Spleen (tissue), 11 donors: ENCODE measurements around the gene ZNF333. TPM values are rescaled to one million over a fixed set of nuclear protein-coding genes. Genes with fewer than 3 reads are reported as not detected.
A peak's percentile ranks its signal among the peaks of the same experiment; 100 is the strongest.

Experiments used
- DNase-seq: peaks from one replicate; pipeline ENCODE4 v3.0.0-alpha.2; 2020
- H3K27ac ChIP-seq, 8 donors: fragments of 200-600 bp; sonication (generic) in 7 of 8; 1 replicate in 4 of 8; 2 replicates in 4 of 8; pipeline versions ENCODE4 v1.5.0 to v1.8.0; 2016 to 2021; ENCODE audit warnings: inconsistent platforms in 4 of 8, mild to moderate bottlenecking in 4 of 8, moderate library complexity in 1 of 8
- H3K27me3 ChIP-seq, 7 donors: fragments of 200-600 bp; sonication (generic) in 6 of 7; replicated peaks in 1 of 7; 1 replicate in 4 of 7; 2 replicates in 3 of 7; pipeline versions ENCODE4 v1.5.0 to v1.8.0; 2016 to 2021; ENCODE audit warnings: inconsistent platforms in 3 of 7, mild to moderate bottlenecking in 1 of 7
- H3K36me3 ChIP-seq, 6 donors: fragments of 200-600 bp; sonication (generic) in 5 of 6; 1 replicate in 4 of 6; 2 replicates in 2 of 6; pipeline versions ENCODE4 v1.5.0 to v1.8.0; 2016 to 2021; ENCODE audit warnings: inconsistent platforms in 2 of 6
- H3K4me1 ChIP-seq, 6 donors: fragments of 200-600 bp; sonication (generic) in 5 of 6; 1 replicate in 3 of 6; 2 replicates in 3 of 6; pipeline versions ENCODE4 v1.5.0 to v1.8.0; 2016 to 2021; ENCODE audit warnings: inconsistent platforms in 3 of 6
- H3K4me3 ChIP-seq, 8 donors: fragments of 200-600 bp; sonication (generic) in 7 of 8; 1 replicate in 4 of 8; 2 replicates in 4 of 8; pipeline versions ENCODE4 v1.5.0 to v1.8.0; 2016 to 2021; ENCODE audit warnings: inconsistent platforms in 4 of 8, mild to moderate bottlenecking in 4 of 8, moderate library complexity in 2 of 8
- H3K9me3 ChIP-seq, 8 donors: fragments of 200-600 bp; sonication (generic) in 7 of 8; 1 replicate in 4 of 8; 2 replicates in 4 of 8; pipeline versions ENCODE4 v1.5.0 to v1.8.0; 2016 to 2021; ENCODE audit warnings: inconsistent platforms in 4 of 8
- POLR2A ChIP-seq, 3 donors: fragments of 450-650 bp; IDR thresholded peaks; one replicate each; pipeline ENCODE4 v1.5.1; 2017; ENCODE audit warnings: antibody characterized with exemption in 3 of 3, mild to moderate bottlenecking in 1 of 3
- POLR2AphosphoS5 ChIP-seq, 3 donors: sonication (generic); formaldehyde crosslinking; IDR thresholded peaks; one replicate each; pipeline ENCODE4 v1.5.1; 2017; ENCODE audit warnings: antibody characterized with exemption in 3 of 3
- WGBS, 5 donors: extraction: QIAGEN DNeasy Blood & Tissue Kit in 3 of 5; methylation state at CpG; one replicate each; pipeline versions ENCODE4 v1.1.5 to v1.1.7; 2013 to 2018; 5-methylcytosine and 5-hydroxymethylcytosine counted together
- intact Hi-C: fragments of 100-400 bp; cut with DNase I; formaldehyde crosslinking; loops from one replicate; pipeline ENCODE4 v1.15.0; 2023; ENCODE audit warnings: low total_unique reads
- polyA plus RNA-seq, 3 donors: library from polyadenylated mRNA; stranded (reverse); fragments of 200-250 nt; gene quantifications; one replicate each; pipeline ENCODE4 v1.2.1, GENCODE V29; 2013
- total RNA-seq, 7 donors: library from RNA; depleted of rRNA in 3 of 7; stranded (reverse); fragments of >200 nt in 3 of 7; fragmentation: NEBNext Ultra II Directional in 4 of 7; extraction: Animal tissue kit (Norgen Biotek cat#: 25700) in 4 of 7; gene quantifications; one replicate each; pipeline versions ENCODE4 v1.1.0 to v1.2.1, GENCODE V29; 2016 to 2021
- TF ChIP-seq, protein P1 (sequence below), 11 experiments: fragments of 200-600 bp in 7 of 11; fragments of 450-650 bp in 4 of 11; sonication (generic) in 4 of 11; IDR thresholded peaks in 8 of 11; conservative IDR thresholded peaks in 3 of 11; 1 replicate in 7 of 11; 2 replicates in 4 of 11; pipeline versions ENCODE4 v1.4.0 to v1.8.0; 2016 to 2021; ENCODE audit warnings: antibody characterized with exemption in 11 of 11, inconsistent platforms in 4 of 11, mild to moderate bottlenecking in 1 of 11
- donor health status: healthy with polysubstance abuse.
- donor health status: DM: no; HTN: no; CAD: no; lungs with moderate emphysema.
- donor health status: DM: no; HTN: no; CAD: no.
- donor health status: Bipolar disorder and iron deficiency.
- donor health status: healthy.
- donor health status: DM: no; HTN: no; CAD: no.
- donor health status: DM: yes; HTN: yes; CAD: no.

The ZNF333 gene
- total and polyA plus RNA-seq, 10 donors: 7.7 to 43.5 (median 30.8) TPM

DNA sequence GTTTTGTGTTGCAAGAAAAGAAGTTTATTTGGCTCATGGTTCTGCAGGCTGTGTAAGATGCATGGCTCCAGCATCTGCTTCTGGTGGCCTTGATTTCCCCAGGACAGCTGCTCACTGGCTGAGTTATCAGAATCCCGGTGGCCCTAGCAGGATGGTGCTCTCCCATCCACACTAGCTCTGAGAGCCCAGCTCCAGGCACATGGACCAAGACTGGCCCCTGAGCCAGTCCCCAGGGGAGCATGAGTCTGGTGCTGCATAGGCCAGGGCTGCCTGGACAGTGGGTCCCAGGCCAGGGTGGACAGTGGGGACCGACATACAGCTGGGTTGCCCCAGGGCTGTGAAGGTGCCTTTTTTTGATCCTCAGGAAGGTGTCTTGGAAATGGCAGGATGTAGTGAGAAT is 78.2 kb downstream of the ZNF333 start:
- WGBS, 5 donors: 83 to 95% (median 85%) methylated on average over 2 of the region's 2 CpGs
- Histone ChIP-seq H3K36me3 (peaks cover 0 to 100% (median 8%) of the 10 kb centered on the region in 6 donors), H3K27ac (no peak overlapping the region), H3K4me3 (no peak overlapping the region), H3K4me1 (peaks cover 0 to 20% (median 2%) of the 10 kb centered on the region in 6 donors), H3K27me3 (peaks cover 0 to 18% (median 0%) of the 10 kb centered on the region in 7 donors), H3K9me3 (no peaks in the 10 kb centered on the region)
- intact Hi-C loops: no loop called here
- peak; percentile 66 for DNase-seq
- no peak for TF ChIP-seq POLR2A (IDR thresholded peaks at IDR 0.05)
- TF ChIP-seq POLR2AphosphoS5 (IDR thresholded peaks at IDR 0.05): peak in 1 of 3 donors; percentile 59
- TF ChIP-seq, protein P1, sequence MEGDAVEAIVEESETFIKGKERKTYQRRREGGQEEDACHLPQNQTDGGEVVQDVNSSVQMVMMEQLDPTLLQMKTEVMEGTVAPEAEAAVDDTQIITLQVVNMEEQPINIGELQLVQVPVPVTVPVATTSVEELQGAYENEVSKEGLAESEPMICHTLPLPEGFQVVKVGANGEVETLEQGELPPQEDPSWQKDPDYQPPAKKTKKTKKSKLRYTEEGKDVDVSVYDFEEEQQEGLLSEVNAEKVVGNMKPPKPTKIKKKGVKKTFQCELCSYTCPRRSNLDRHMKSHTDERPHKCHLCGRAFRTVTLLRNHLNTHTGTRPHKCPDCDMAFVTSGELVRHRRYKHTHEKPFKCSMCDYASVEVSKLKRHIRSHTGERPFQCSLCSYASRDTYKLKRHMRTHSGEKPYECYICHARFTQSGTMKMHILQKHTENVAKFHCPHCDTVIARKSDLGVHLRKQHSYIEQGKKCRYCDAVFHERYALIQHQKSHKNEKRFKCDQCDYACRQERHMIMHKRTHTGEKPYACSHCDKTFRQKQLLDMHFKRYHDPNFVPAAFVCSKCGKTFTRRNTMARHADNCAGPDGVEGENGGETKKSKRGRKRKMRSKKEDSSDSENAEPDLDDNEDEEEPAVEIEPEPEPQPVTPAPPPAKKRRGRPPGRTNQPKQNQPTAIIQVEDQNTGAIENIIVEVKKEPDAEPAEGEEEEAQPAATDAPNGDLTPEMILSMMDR (IDR thresholded peaks at IDR 0.05 in 8 of 11, conservative IDR thresholded peaks at IDR 0.05 in 3 of 11): no peak

DNA sequence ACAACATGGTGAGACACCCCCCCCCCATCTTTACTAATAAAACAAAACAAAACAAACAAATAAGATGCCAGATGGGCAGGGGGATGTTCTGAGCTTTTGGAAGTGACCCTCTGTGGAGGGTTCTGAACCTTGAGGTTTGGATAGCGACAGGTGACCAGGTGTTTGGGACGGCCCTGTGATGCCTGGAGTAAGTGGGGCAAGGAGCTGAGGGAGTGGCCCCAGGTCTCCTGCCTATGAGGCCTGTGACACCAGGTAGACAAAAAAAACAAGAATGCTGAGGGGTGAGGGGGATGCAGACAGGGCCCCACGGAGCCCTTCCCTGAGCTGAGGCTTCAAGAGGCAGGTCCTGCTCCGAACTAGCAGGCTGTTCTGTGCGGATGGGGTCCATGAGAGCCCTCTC is 79.4 kb downstream of the ZNF333 start:
- peaks cover 0 to 24% (median 2%) of the 10 kb centered on the region in 6 donors for H3K4me1 ChIP-seq
- peak; percentile 38 for DNase-seq
- H3K9me3 ChIP-seq: no peaks in the 10 kb centered on the region
- WGBS, 5 donors: 78 to 94% (median 89%) methylated on average over 5 of the region's 5 CpGs
- H3K4me3 ChIP-seq: no peak overlapping the region
- peaks cover 0 to 98% (median 7%) of the 10 kb centered on the region in 6 donors for H3K36me3 ChIP-seq
- H3K27me3 ChIP-seq: peaks cover 0 to 17% (median 0%) of the 10 kb centered on the region in 7 donors
- H3K27ac ChIP-seq: no peak overlapping the region
- intact Hi-C loops: no loop called here
- peak in 1 of 3 donors; percentile 13 for TF ChIP-seq POLR2AphosphoS5 (IDR thresholded peaks at IDR 0.05)
- TF ChIP-seq, protein P1 (IDR thresholded peaks at IDR 0.05 in 8 of 11, conservative IDR thresholded peaks at IDR 0.05 in 3 of 11): no peak

DNA sequence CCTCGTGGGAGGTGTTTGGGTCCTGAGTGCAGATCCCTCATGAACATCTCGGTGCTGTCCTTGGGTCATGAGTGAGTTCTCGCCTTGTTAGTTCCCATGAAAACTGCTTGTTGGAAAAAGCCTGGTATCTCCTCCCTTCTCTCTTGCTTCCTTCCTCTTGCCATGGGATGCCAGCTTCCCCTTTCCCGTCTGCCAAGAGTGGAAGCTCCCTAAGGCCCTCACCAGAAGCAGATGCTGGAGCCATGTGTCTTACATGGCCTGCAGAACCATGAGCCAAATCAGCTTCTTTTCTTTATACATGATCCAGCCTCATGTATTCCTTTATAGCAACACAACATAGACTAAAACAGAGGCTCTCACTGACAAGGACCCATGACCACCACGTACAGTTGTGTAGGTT is 80.3 kb downstream of the ZNF333 start:
- TF ChIP-seq POLR2A (IDR thresholded peaks at IDR 0.05) (no peak), POLR2AphosphoS5 (IDR thresholded peaks at IDR 0.05) (no peak)
- TF ChIP-seq, protein P1 (IDR thresholded peaks at IDR 0.05 in 8 of 11, conservative IDR thresholded peaks at IDR 0.05 in 3 of 11): no peak
- intact Hi-C loops: no loop called here
- Histone ChIP-seq H3K27me3 (peaks cover 0 to 16% (median 2%) of the 10 kb centered on the region in 7 donors), H3K4me1 (peaks cover 0 to 33% (median 2%) of the 10 kb centered on the region in 6 donors), H3K9me3 (no peaks in the 10 kb centered on the region), H3K36me3 (peaks cover 0 to 88% (median 5%) of the 10 kb centered on the region in 6 donors), H3K4me3 (no peak overlapping the region), H3K27ac (no peak overlapping the region)
- WGBS, 5 donors: 65 to 86% (median 68%) methylated on average over 5 of the region's 5 CpGs
- no peak for DNase-seq

DNA sequence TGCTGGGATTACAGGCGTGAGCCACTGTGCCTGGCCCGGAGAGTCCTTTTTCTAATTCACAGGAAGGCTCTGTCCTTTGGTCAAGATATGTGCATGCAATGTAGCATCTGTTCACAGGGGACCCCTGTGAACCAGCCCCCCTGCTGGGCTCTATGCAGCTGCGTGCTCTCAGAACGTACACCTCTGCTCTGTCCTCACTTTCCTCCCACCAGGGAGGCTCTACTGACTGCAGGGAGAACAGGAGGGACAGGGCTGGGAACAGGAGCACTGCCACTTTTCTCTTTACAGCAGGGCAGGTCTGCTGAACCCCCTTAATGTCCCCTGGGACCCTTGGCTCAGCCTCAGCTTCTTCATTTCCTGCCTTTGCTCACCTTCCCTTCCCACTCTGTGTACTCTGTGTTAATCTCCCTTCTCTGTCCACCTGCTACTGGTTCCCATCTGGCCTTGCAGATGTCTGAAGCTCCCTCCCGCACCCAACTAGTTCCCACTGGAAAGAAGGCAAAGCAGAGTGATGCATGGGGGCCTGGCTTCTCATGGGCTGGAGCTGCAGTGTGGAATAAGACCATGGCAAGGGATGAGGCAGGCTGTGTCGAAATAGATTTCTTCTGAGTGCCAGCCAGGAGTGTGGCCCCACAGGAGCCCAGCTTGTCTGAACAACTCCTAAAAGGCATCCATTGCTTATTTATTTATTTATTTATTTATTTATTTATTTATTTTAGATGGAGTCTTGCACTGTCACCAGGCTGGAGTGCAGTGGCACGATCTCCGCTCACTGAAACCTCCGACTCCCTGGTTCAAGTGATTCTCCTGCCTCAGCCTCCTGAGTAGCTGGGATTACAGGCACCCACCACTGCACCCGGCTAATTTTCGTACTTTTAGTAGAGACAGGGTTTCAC is 81.3 kb downstream of the ZNF333 start:
- Histone ChIP-seq H3K4me1 (peaks cover 0 to 43% (median 2%) of the 10 kb centered on the region in 6 donors), H3K4me3 (no peak overlapping the region), H3K9me3 (no peaks in the 10 kb centered on the region), H3K27ac (no peak overlapping the region), H3K27me3 (peaks cover 0 to 27% (median 3%) of the 10 kb centered on the region in 7 donors), H3K36me3 (peaks cover 0 to 78% (median 5%) of the 10 kb centered on the region in 6 donors)
- DNase-seq: no peak
- intact Hi-C loops: no loop called here
- 84 to 87% (median 86%) methylated on average over 11 of the region's 11 CpGs for WGBS, 5 donors
- TF ChIP-seq POLR2A (IDR thresholded peaks at IDR 0.05): no peak
- TF ChIP-seq, protein P1 (IDR thresholded peaks at IDR 0.05 in 8 of 11, conservative IDR thresholded peaks at IDR 0.05 in 3 of 11): no peak
- TF ChIP-seq POLR2AphosphoS5 (IDR thresholded peaks at IDR 0.05): peak in 1 of 3 donors; percentile 11
